Ishikawa (cell line): ENCODE results near the gene ESPNL.

Experiments used
- CEBPB ChIP-seq: IDR thresholded peaks from 2 replicates; pipeline ENCODE4 v1.6.1; 2012
- CREB1 ChIP-seq: IDR thresholded peaks from 2 replicates; pipeline ENCODE4 v1.6.1; 2012; ENCODE audit warnings: low read depth
- EGR1 ChIP-seq: IDR thresholded peaks from 2 replicates; pipeline ENCODE4 v1.6.1; 2012
- EP300 ChIP-seq: IDR thresholded peaks from 2 replicates; pipeline ENCODE4 v1.6.1; 2012; ENCODE audit warnings: borderline replicate concordance
- FOXM1 ChIP-seq: IDR thresholded peaks from 2 replicates; pipeline ENCODE4 v1.6.1; 2012; ENCODE audit warnings: low read depth, borderline replicate concordance
- MAX ChIP-seq: IDR thresholded peaks from 2 replicates; pipeline ENCODE4 v1.6.1; 2012
- NFIC ChIP-seq: IDR thresholded peaks from 2 replicates; pipeline ENCODE4 v1.6.1; 2012
- RAD21 ChIP-seq: IDR thresholded peaks from 2 replicates; pipeline ENCODE4 v1.6.1; 2012; ENCODE audit warnings: low read depth
- REST ChIP-seq: IDR thresholded peaks from 2 replicates; pipeline ENCODE4 v1.6.1; 2012; ENCODE audit warnings: low read depth, mild to moderate bottlenecking
- TAF1 ChIP-seq: IDR thresholded peaks from 2 replicates; pipeline ENCODE4 v1.6.1; 2012; ENCODE audit warnings: low read depth, mild to moderate bottlenecking
- TCF12 ChIP-seq: IDR thresholded peaks from 2 replicates; pipeline ENCODE4 v1.6.1; 2012; ENCODE audit warnings: low read depth
- TEAD4 ChIP-seq: IDR thresholded peaks from 2 replicates; pipeline ENCODE4 v1.6.1; 2012
- USF1 ChIP-seq: IDR thresholded peaks from 2 replicates; pipeline ENCODE4 v1.6.1; 2012
- YY1 ChIP-seq: IDR thresholded peaks from 2 replicates; pipeline ENCODE4 v1.6.1; 2012; ENCODE audit warnings: low read depth
- ZBTB7A ChIP-seq: IDR thresholded peaks from 2 replicates; pipeline ENCODE4 v1.6.1; 2012; ENCODE audit warnings: low read depth

The ESPNL gene

GRCh38 chr2:238180554-238180953 lies 80.4 kb downstream of the ESPNL start:
- TF ChIP-seq USF1 (no peak), REST (no peak), FOXM1 (no peak), EP300 (no peak), NFIC (no peak), CREB1 (no peak), RAD21 (no peak), EGR1 (no peak), YY1 (no peak), MAX (no peak), TEAD4 (no peak), CEBPB (no peak), TCF12 (no peak), TAF1 (no peak), ZBTB7A (no peak)

- TF ChIP-seq TAF1 (no peak), NFIC (peak; percentile 64; the same call in 1 of the 2 replicates)
Measured at GRCh38 chr2:238182362-238182761, 82.2 kb downstream of the ESPNL start.
